Activated naive CD4-positive, alpha-beta T cell treated with anti-CD3 and anti-CD28 coated beads, Interleukin-2, amount 10 ng/mL, durations not matched to agents 7 days and 5 days (primary cell): ENCODE measurements around the gene MGAT5.
"Not testable (repeated sequence)": the region's sequence is repeated elsewhere in the genome, so short reads cannot be mapped to it uniquely, and the experiment has no call there.

ENCODE experiments used
- CTCF ChIA-PET: fragments of 350-600 bp; sonication (Branson Sonifier 250); formaldehyde crosslinking; loops from one replicate; lab custom pipeline; 2021; ENCODE audit warnings: antibody characterized with exemption; lab: Charles Lee
- DNase-seq: peaks from one replicate; pipeline ENCODE4 v3.0.0-alpha.2; 2020
- H3K27ac Mint-ChIP-seq: one replicate; pipeline ENCODE4 v1.8.0; 2021; ENCODE audit warnings: mild to moderate bottlenecking, moderate library complexity, mixed read lengths
- H3K27me3 Mint-ChIP-seq: one replicate; pipeline ENCODE4 v1.8.0; 2021; ENCODE audit warnings: mild to moderate bottlenecking, mixed read lengths
- H3K36me3 Mint-ChIP-seq: one replicate; pipeline ENCODE4 v1.8.0; 2021; ENCODE audit warnings: mixed read lengths
- H3K4me1 Mint-ChIP-seq: one replicate; pipeline ENCODE4 v1.8.0; 2021; ENCODE audit warnings: mixed read lengths
- H3K4me3 Mint-ChIP-seq: one replicate; pipeline ENCODE4 v1.8.0; 2021; ENCODE audit warnings: mild to moderate bottlenecking, moderate library complexity, mixed read lengths
- H3K9me3 Mint-ChIP-seq: one replicate; pipeline ENCODE4 v1.8.0; 2021; ENCODE audit warnings: mixed read lengths

MGAT5 gene

GRCh38 chr2:134294598-134294997, 40.7 kb downstream of the MGAT5 start:
- H3K27me3 Mint-ChIP-seq, CTCF ChIA-PET, H3K9me3 Mint-ChIP-seq, H3K4me3 Mint-ChIP-seq, DNase-seq: not testable (repeated sequence)
- Mint-ChIP-seq H3K36me3 (peaks cover 17% of the 10 kb centered on the region), H3K4me1 (peaks cover 44% of the 10 kb centered on the region), H3K27ac (peak overlapping the region; percentile 1)

- Mint-ChIP-seq H3K27ac (no peak overlapping the region), H3K4me1 (peaks cover 47% of the 10 kb centered on the region), H3K4me3 (no peak overlapping the region), H3K36me3 (peaks cover 22% of the 10 kb centered on the region), H3K27me3 (no peaks in the 10 kb centered on the region), H3K9me3 (no peaks in the 10 kb centered on the region)
- no peak for DNase-seq
- CTCF ChIA-PET = no interaction called here
Observed at GRCh38 chr2:134295441-134295840, 41.6 kb downstream of the MGAT5 start.

GRCh38 chr2:134296301-134296700, 42.4 kb downstream of the MGAT5 start:
- no peak overlapping the region for H3K27ac Mint-ChIP-seq
- no peaks in the 10 kb centered on the region for H3K27me3 Mint-ChIP-seq
- CTCF ChIA-PET = interaction anchor here (0.6 kb wide), 1 partner anchor 188 kb away, joined by 3 read pairs; no protein-coding TSS in a partner anchor
- no peak for DNase-seq
- H3K36me3 Mint-ChIP-seq = peaks cover 23% of the 10 kb centered on the region
- H3K4me1 Mint-ChIP-seq = peaks cover 53% of the 10 kb centered on the region
- H3K4me3 Mint-ChIP-seq = no peak overlapping the region
- H3K9me3 Mint-ChIP-seq = no peaks in the 10 kb centered on the region

- no peak for DNase-seq
- peaks cover 44% of the 10 kb centered on the region for H3K4me1 Mint-ChIP-seq
- H3K27me3 Mint-ChIP-seq = no peaks in the 10 kb centered on the region
- H3K27ac Mint-ChIP-seq = no peak overlapping the region
- CTCF ChIA-PET = interaction anchor here (2.0 kb wide), 1 partner anchor 53 kb away, joined by 8 read pairs; no protein-coding TSS in a partner anchor
- no peak overlapping the region for H3K4me3 Mint-ChIP-seq
- no peaks in the 10 kb centered on the region for H3K9me3 Mint-ChIP-seq
- H3K36me3 Mint-ChIP-seq = peaks cover 13% of the 10 kb centered on the region
Observed at GRCh38 chr2:134299334-134299733, 45.5 kb downstream of the MGAT5 start.

- no peak overlapping the region for H3K4me3 Mint-ChIP-seq
- H3K27ac Mint-ChIP-seq = no peak overlapping the region
- H3K4me1 Mint-ChIP-seq = peaks cover 37% of the 10 kb centered on the region
- H3K27me3 Mint-ChIP-seq = no peaks in the 10 kb centered on the region
- CTCF ChIA-PET = interaction anchor here (2.0 kb wide), 1 partner anchor 54 kb away, joined by 8 read pairs; no protein-coding TSS in a partner anchor
- DNase-seq = no peak
- peaks cover 16% of the 10 kb centered on the region for H3K36me3 Mint-ChIP-seq
- H3K9me3 Mint-ChIP-seq = no peaks in the 10 kb centered on the region
Observed at GRCh38 chr2:134300585-134300984, 46.7 kb downstream of the MGAT5 start.

GRCh38 chr2:134301099-134301927, 47.4 kb downstream of the MGAT5 start:
- DNase-seq = no peak
- CTCF ChIA-PET = interaction anchor here (1.0 to 2.0 kb wide), 2 partner anchors 47 to 55 kb away, joined by 3 to 8 read pairs; partner anchors contain the start of gene MGAT5
- H3K27ac Mint-ChIP-seq = no peak overlapping the region
- no peaks in the 10 kb centered on the region for H3K9me3 Mint-ChIP-seq
- H3K36me3 Mint-ChIP-seq = peaks cover 16% of the 10 kb centered on the region
- no peak overlapping the region for H3K4me3 Mint-ChIP-seq
- H3K4me1 Mint-ChIP-seq = peaks cover 30% of the 10 kb centered on the region
- no peaks in the 10 kb centered on the region for H3K27me3 Mint-ChIP-seq

- Mint-ChIP-seq H3K4me3 (no peak overlapping the region), H3K36me3 (peaks cover 16% of the 10 kb centered on the region), H3K9me3 (no peaks in the 10 kb centered on the region), H3K27ac (no peak overlapping the region), H3K27me3 (no peaks in the 10 kb centered on the region), H3K4me1 (peaks cover 25% of the 10 kb centered on the region)
- no peak for DNase-seq
- CTCF ChIA-PET = interaction anchor here (1.0 kb wide), 1 partner anchor 48 kb away, joined by 3 read pairs; the partner anchor contains the start of gene MGAT5
Observed at GRCh38 chr2:134301928-134302260, 48.0 kb downstream of the MGAT5 start.

- peak overlapping the region; percentile 17 for H3K27ac Mint-ChIP-seq
- peaks cover 3% of the 10 kb centered on the region for H3K9me3 Mint-ChIP-seq
- no peaks in the 10 kb centered on the region for H3K27me3 Mint-ChIP-seq
- CTCF ChIA-PET = interaction anchor here (1.3 to 1.6 kb wide), 2 partner anchors 16 to 72 kb away, joined by 3 to 4 read pairs; no protein-coding TSS in a partner anchor
- H3K4me1 Mint-ChIP-seq = peaks cover 30% of the 10 kb centered on the region
- no peak for DNase-seq
- H3K36me3 Mint-ChIP-seq = peaks cover 12% of the 10 kb centered on the region
- no peak overlapping the region for H3K4me3 Mint-ChIP-seq
Observed at GRCh38 chr2:134304394-134305108, 50.7 kb downstream of the MGAT5 start.

GRCh38 chr2:134305109-134305491, 51.2 kb downstream of the MGAT5 start:
- Mint-ChIP-seq H3K27ac (no peak overlapping the region), H3K36me3 (peaks cover 8% of the 10 kb centered on the region), H3K4me3 (no peak overlapping the region), H3K27me3 (no peaks in the 10 kb centered on the region), H3K4me1 (peaks cover 30% of the 10 kb centered on the region), H3K9me3 (peaks cover 3% of the 10 kb centered on the region)
- CTCF ChIA-PET = interaction anchor here (1.3 to 1.6 kb wide), 2 partner anchors 16 to 72 kb away, joined by 3 to 4 read pairs; no protein-coding TSS in a partner anchor
- no peak for DNase-seq

GRCh38 chr2:134306521-134306920, 52.6 kb downstream of the MGAT5 start:
- Mint-ChIP-seq H3K9me3 (peaks cover 3% of the 10 kb centered on the region), H3K27ac (no peak overlapping the region), H3K27me3 (no peaks in the 10 kb centered on the region), H3K4me3 (no peak overlapping the region), H3K4me1 (peaks cover 28% of the 10 kb centered on the region), H3K36me3 (peaks cover 7% of the 10 kb centered on the region)
- CTCF ChIA-PET = no interaction called here
- no peak for DNase-seq

GRCh38 chr2:134307334-134307733, 53.5 kb downstream of the MGAT5 start:
- no peak overlapping the region for H3K27ac Mint-ChIP-seq
- DNase-seq = no peak
- peaks cover 31% of the 10 kb centered on the region for H3K4me1 Mint-ChIP-seq
- CTCF ChIA-PET = no interaction called here
- no peaks in the 10 kb centered on the region for H3K27me3 Mint-ChIP-seq
- H3K9me3 Mint-ChIP-seq = peaks cover 3% of the 10 kb centered on the region
- H3K4me3 Mint-ChIP-seq = no peak overlapping the region
- H3K36me3 Mint-ChIP-seq = peaks cover 13% of the 10 kb centered on the region

- Mint-ChIP-seq H3K27me3 (no peaks in the 10 kb centered on the region), H3K9me3 (peaks cover 3% of the 10 kb centered on the region), H3K27ac (no peak overlapping the region), H3K4me1 (peaks cover 35% of the 10 kb centered on the region), H3K36me3 (peaks cover 14% of the 10 kb centered on the region), H3K4me3 (no peak overlapping the region)
- CTCF ChIA-PET = no interaction called here
- no peak for DNase-seq
Observed at GRCh38 chr2:134308474-134309385, 54.9 kb downstream of the MGAT5 start.

- no peak overlapping the region for H3K4me3 Mint-ChIP-seq
- CTCF ChIA-PET = interaction anchor here (0.6 kb wide), 1 partner anchor 16 kb away, joined by 3 read pairs; no protein-coding TSS in a partner anchor
- DNase-seq = no peak
Observed at GRCh38 chr2:134310107-134311079, 56.5 kb downstream of the MGAT5 start.

More at GRCh38 chr2:134310107-134311079, 56.5 kb downstream of the MGAT5 start:
- H3K9me3 Mint-ChIP-seq = peaks cover 3% of the 10 kb centered on the region
- peaks cover 30% of the 10 kb centered on the region for H3K4me1 Mint-ChIP-seq
- H3K27ac Mint-ChIP-seq = no peak overlapping the region
- H3K36me3 Mint-ChIP-seq = peaks cover 11% of the 10 kb centered on the region
- no peaks in the 10 kb centered on the region for H3K27me3 Mint-ChIP-seq
